Activated naive CD4-positive, alpha-beta T cell treated with Interleukin-2 at 50 U/mL for 16 hours (primary cell): ENCODE measurements around the gene NDUFA1.
"Not testable (repeated sequence)": the region's sequence is repeated elsewhere in the genome, so short reads cannot be mapped to it uniquely, and the experiment has no call there.

Experiments
- DNase-seq: peaks from one replicate; pipeline ENCODE4 v3.0.0-alpha.2; 2020

NDUFA1 gene

GRCh38 chrX:119916310-119916709, 44.7 kb downstream of the NDUFA1 start:
- no peak for DNase-seq

- DNase-seq, result no peak
Measured at GRCh38 chrX:119917877-119918276, 46.2 kb downstream of the NDUFA1 start.

GRCh38 chrX:119919835-119920585, 48.4 kb downstream of the NDUFA1 start:
- no peak for DNase-seq

GRCh38 chrX:119922391-119922790, 50.8 kb downstream of the NDUFA1 start:
- DNase-seq, result not testable (repeated sequence)
